ENCODE measurements around the gene GSTM1. TPM values are rescaled to one million over a fixed set of nuclear protein-coding genes. Genes with fewer than 3 reads are reported as not detected.

The GSTM1 gene
- total RNA-seq = 10 to 100 TPM; 18.0 to 30.6 (median 20.0) TPM
- long read RNA-seq, donor 1, transcript GSTM1-201 (8 exons, 1,161 nt) = major isoform, 22 of 28 reads
- long read RNA-seq, donor 1, partial matches to known transcripts = 3 of 28 reads
- long read RNA-seq, donor 1, other reads (novel, unspliced or antisense) = 2 of 28 reads
- long read RNA-seq, donor 2, partial matches to known transcripts = 0 of 3 reads
- long read RNA-seq, donor 2, other reads (novel, unspliced or antisense) = 1 of 3 reads

GRCh38 chr1:109687641-109688499 lies at the start of gene GSTM1:
Gene GSTM1 (plus strand): TSS chr1:109687817. CDS start chr1:109687874, 57 bp downstream.
- ATAC-seq = peak; percentile 99
- Histone ChIP-seq H3K4me3 (peak within 1 kb of the TSS; percentile 11), H3K4me1 (ENCODE audit: low read depth) (no peaks in the 10 kb centered on the region), H3K9me3 (no peaks in the 10 kb centered on the region), H3K36me3 (ENCODE audit: low read depth) (no peaks in the 10 kb centered on the region)
- peak; percentile 81 to 86 (median 85) for DNase-seq
- intact Hi-C loops (cut with DNase I, micrococcal nuclease) = no loop called here
- TF ChIP-seq, protein P1, sequence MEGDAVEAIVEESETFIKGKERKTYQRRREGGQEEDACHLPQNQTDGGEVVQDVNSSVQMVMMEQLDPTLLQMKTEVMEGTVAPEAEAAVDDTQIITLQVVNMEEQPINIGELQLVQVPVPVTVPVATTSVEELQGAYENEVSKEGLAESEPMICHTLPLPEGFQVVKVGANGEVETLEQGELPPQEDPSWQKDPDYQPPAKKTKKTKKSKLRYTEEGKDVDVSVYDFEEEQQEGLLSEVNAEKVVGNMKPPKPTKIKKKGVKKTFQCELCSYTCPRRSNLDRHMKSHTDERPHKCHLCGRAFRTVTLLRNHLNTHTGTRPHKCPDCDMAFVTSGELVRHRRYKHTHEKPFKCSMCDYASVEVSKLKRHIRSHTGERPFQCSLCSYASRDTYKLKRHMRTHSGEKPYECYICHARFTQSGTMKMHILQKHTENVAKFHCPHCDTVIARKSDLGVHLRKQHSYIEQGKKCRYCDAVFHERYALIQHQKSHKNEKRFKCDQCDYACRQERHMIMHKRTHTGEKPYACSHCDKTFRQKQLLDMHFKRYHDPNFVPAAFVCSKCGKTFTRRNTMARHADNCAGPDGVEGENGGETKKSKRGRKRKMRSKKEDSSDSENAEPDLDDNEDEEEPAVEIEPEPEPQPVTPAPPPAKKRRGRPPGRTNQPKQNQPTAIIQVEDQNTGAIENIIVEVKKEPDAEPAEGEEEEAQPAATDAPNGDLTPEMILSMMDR (IDR thresholded peaks at IDR 0.05) = no peak

GRCh38 chr1:109639063-109639840 lies 48.4 kb upstream of the GSTM1 start:
- no peaks in the 10 kb centered on the region for H3K36me3 ChIP-seq (ENCODE audit: low read depth)
- intact Hi-C loops (cut with DNase I, micrococcal nuclease) = loop anchor here in 1 of 2 donors (10.0 kb wide), 1 partner anchor 94 kb away; the partner anchor contains the start of gene GNAI3
- H3K4me1 ChIP-seq (ENCODE audit: low read depth) = peaks cover 13% of the 10 kb centered on the region
- no peak overlapping the region for H3K4me3 ChIP-seq
- ATAC-seq = no peak
- no peaks in the 10 kb centered on the region for H3K9me3 ChIP-seq
- TF ChIP-seq, protein P1 (IDR thresholded peaks at IDR 0.05) = no peak
- peak in 1 of 3 donors; percentile 20 for DNase-seq

DNA sequence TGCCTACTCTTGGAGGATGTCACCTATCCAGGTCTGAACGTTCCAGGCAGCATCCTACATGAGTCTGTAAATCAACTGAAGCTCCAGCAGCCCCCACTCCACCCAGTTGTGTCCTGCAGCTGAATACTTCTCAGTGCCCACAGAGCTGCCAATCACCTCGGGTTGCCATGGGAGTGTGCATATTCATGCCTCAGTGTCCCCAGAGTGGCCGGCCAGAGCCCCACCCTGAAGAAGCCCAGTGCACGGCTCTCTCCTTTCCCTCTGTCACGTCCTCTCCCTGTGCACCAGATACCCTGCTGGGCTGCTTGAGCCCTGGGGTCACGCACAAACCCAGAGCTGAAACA lies 47.8 kb upstream of the GSTM1 start:
- DNase-seq (peak in 1 of 3 donors; percentile 25), ATAC-seq (no peak)
- Histone ChIP-seq H3K9me3 (no peaks in the 10 kb centered on the region), H3K4me1 (ENCODE audit: low read depth) (peaks cover 13% of the 10 kb centered on the region), H3K4me3 (no peak overlapping the region), H3K36me3 (ENCODE audit: low read depth) (no peaks in the 10 kb centered on the region)
- TF ChIP-seq, protein P1 (IDR thresholded peaks at IDR 0.05) = no peak
- intact Hi-C loops (cut with DNase I, micrococcal nuclease) = loop anchor here (5.0 to 10.0 kb wide), 4 partner anchors 93 to 345 kb away; partner anchors contain the start of genes GNAI3 (in 2 of the 2) and AHCYL1 (in 1 of the 2)

DNA sequence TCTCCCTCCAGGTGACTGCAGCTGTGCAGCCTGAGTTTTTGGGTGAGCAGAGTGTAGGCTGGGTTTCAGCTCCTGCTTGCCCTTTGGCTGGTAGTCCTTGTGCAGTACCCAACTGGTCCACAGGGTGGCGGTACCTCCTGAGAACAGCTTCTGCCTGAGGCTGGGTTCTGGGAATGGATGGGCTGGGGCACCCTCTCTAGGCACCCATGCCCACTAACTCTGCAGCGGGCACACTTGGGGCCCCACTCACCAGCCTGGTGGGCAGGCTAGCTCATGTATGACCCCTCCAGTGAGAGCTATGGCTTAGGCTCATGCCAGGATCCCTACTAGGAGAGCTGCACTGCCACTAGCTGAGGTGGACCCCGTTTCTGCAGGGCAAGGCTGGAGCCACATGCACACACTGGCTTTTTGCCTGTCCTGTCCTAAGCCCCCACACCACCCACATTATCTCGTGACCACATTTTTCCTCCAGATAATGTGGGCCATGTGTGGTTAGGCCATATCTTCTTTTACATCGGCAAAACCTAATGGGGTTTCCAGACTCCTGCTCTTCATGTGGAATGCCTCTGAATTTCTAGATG lies 47.2 kb upstream of the GSTM1 start:
- no peaks in the 10 kb centered on the region for H3K36me3 ChIP-seq (ENCODE audit: low read depth)
- peak; percentile 89 for ATAC-seq
- H3K4me3 ChIP-seq = no peak overlapping the region
- no peaks in the 10 kb centered on the region for H3K9me3 ChIP-seq
- intact Hi-C loops (cut with DNase I, micrococcal nuclease) = loop anchor here (5.0 to 10.0 kb wide), 3 partner anchors 93 to 344 kb away; partner anchors contain the start of genes AHCYL1 (in 1 of the 2) and GNAI3 (in 1 of the 2)
- peaks cover 13% of the 10 kb centered on the region for H3K4me1 ChIP-seq (ENCODE audit: low read depth)
- DNase-seq = peak; percentile 79 to 98 (median 93)
- TF ChIP-seq, protein P1 (IDR thresholded peaks at IDR 0.05) = peak; percentile 97
